LNCAP (cell line): ENCODE data around the gene FGF2.

Source experiments
- CTCF ChIP-seq: fragments of 450-650 bp; IDR thresholded peaks from 2 replicates; pipeline ENCODE4 v1.5.1; 2017; ENCODE audit warnings: mild to moderate bottlenecking

FGF2 gene

GRCh38 chr4:122930862-122931261, 104.2 kb downstream of the FGF2 start:
- peak; percentile 42; the same call in 1 of the 2 replicates for TF ChIP-seq CTCF

GRCh38 chr4:122932763-122933162, 106.1 kb downstream of the FGF2 start:
- TF ChIP-seq CTCF: no peak

GRCh38 chr4:122946142-122946541, 119.5 kb downstream of the FGF2 start:
- TF ChIP-seq CTCF: no peak
